HG03521 (cell line): ENCODE results near the gene PDXK.

Experiments used
- ATAC-seq: cut with Tn5 transposase; IDR thresholded peaks from one replicate; pipeline ENCODE4 v1.9.1; 2021; ENCODE audit warnings: mild to moderate bottlenecking, moderate library complexity; ENCODE audit not compliant: unreplicated experiment

The PDXK gene

GRCh38 chr21:43762303-43763128 is 43.6 kb downstream of the PDXK start:
- no peak for ATAC-seq

- no peak for ATAC-seq
These were observed 45.1 kb downstream of the PDXK start for GRCh38 chr21:43763901-43764523.

- no peak for ATAC-seq
These were observed 45.9 kb downstream of the PDXK start for GRCh38 chr21:43764576-43765495.

GRCh38 chr21:43766734-43767497 is 48.0 kb downstream of the PDXK start:
- no peak for ATAC-seq

DNA sequence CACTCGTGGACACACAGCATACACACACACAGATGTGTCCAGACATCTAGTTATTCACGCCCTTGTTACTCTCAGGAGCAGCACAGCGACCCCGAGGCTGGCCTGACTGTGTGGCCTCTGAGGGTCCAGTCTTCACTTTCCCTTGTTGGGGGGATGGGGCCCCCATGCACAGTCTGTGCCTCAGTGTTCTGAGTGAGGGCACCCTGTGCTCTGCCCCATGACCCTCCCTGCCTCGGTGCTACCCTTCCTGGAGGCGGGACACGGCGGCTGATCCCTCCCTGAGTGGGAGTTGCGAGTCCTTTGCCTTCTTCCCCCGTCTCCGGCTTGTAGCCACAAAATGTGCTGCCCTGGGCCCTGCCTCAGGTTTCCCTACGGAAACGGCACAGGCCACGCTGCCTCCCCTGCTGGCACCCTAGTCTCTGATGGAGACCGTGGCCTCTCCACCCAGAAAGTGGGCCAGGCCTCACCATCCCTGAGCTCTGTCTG is 48.6 kb downstream of the PDXK start:
- ATAC-seq, result no peak

- no peak for ATAC-seq
These were observed 49.3 kb downstream of the PDXK start for GRCh38 chr21:43767984-43768867.

DNA sequence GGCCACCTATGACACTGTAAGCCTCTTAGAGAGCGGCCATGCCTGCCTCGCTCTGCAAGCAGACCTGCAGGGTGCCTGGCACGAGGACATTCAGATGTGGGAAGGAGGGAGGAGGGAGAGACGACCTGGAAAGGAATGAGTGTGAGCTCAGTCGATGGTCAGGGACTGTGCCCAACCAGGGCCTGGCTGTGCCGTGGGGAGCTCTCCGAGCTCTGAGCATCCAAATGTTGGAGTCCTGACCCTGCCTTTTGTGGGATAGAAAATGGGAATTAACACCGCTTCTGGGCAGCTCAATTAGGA is 49.9 kb downstream of the PDXK start:
- no peak for ATAC-seq

DNA sequence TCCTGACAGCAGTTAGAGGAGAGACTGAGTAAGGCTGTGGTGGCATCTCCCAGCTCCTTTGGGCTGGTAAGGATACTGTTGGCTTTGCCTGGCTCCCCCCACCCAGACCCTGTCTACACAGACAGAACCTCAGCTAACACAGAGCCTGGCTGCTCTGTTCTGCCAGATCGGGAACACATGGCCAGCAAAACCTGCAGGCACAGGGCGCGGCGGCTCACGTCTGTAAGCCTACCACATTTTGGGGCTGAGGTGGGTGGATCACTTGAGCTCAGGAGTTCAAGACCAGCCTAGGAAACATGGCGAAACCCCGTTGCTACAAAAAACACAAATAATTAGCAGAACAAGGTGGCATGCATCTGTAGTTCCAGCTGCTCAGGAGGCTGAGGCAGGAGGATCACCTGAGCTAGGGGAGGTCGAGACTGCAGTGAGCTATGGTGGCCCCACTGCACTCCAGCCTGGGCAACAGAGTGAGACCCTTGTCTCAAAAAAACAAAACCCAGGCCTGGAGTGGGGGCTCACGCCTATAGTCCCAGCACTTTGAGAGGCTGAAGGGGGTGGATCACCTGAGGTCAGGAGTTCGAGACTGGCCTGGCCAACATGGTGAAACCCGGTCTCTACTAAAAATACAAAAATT is 50.5 kb downstream of the PDXK start:
- ATAC-seq, result no peak

GRCh38 chr21:43770066-43770655 is 51.2 kb downstream of the PDXK start:
- no peak for ATAC-seq

- ATAC-seq, result no peak
These were observed 52.3 kb downstream of the PDXK start for GRCh38 chr21:43771199-43771675.

DNA sequence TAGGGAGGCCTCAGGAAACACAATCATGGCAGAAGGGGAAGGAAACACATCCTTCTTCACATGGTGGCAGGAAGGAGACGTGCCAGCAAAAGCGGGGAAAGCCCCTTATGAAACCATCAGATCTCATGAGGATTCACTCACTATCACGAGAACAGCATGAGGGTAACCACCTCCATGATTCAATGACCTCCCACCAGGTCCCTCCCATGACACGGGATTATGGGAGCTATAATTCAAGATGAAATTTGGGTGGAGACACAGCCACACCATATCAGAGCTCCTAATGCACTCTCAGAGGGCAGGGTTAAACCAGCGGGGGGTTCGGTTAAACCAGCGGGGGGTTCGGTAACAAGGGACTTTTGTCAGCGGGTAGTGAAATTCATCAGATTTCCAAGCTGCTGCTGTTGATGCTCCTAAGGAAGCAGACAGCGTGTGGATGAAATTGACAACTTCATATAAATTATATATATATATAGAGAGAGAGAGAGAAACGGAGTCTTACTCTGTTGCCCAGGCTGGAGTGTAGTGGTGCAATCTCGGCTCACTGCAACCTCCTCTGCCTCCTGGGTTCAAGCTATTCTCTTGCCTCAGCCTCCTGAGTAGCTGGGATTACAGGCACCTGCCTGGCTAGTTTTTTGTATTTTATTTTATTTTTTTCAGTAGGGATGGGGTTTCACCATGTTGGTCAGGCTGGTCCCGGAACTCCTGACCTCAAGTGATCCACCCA is 52.9 kb downstream of the PDXK start:
- ATAC-seq, result no peak

DNA sequence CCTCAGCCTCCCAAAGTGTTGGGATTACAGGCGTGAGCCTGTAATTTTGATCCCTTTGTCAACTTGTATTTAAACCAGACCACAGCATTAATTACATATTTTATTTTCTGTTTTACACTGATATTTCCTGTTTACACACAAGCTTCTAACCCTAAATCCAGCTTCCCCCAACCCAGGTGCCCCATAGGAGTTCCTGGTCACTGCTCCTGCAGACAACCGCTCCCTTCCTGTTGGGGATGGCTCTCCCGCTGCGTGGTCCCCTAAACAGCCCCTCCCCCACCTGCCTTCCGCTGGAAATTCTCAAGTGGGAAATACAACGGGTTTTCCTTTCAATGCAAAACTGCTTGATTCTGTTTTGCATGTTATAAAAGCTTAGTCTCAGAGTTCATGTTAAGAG is 53.5 kb downstream of the PDXK start:
- no peak for ATAC-seq

- no peak for ATAC-seq
These were observed 55.2 kb downstream of the PDXK start for GRCh38 chr21:43774163-43774562.

GRCh38 chr21:43775190-43775589 is 56.3 kb downstream of the PDXK start:
- no peak for ATAC-seq

- ATAC-seq, result peak; percentile 55
These were observed 57.0 kb downstream of the PDXK start, which contains the start of gene CSTB for GRCh38 chr21:43775795-43776430. CSTB (minus strand) TSS chr21:43776308; CDS start chr21:43776269, 39 bp downstream.

DNA sequence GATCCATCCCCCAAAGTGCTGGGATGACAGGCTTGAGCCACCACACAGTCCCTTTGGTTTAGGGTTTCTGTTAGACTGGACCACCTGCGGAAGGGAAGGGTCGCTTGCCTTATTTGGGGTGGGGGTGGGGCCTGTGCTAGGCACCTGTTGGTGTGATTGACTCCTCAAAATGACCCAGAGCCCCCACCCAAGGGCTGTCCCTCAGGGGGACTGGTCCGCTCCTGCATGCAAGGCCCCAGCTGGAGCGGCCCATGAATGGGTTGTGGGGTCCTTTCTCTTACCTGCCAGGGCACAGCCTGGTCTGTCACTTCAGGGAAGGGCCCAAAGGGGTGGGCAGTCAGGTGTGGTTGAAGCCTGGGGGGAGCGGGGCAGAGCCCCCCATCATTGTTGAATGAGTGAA is 59.0 kb downstream of the PDXK start:
- ATAC-seq, result no peak
